ENCODE results near the gene RPL39L. TPM values are rescaled to one million over a fixed set of nuclear protein-coding genes. Genes with fewer than 3 reads are reported as not detected.

RPL39L gene
- total and polyA plus RNA-seq, 10 of the 15 experiments (the other 5 are each of a cell fraction or from before 2014, with no cell fraction given) = 12.5 to 67.8 (median 31.3) TPM

DNA sequence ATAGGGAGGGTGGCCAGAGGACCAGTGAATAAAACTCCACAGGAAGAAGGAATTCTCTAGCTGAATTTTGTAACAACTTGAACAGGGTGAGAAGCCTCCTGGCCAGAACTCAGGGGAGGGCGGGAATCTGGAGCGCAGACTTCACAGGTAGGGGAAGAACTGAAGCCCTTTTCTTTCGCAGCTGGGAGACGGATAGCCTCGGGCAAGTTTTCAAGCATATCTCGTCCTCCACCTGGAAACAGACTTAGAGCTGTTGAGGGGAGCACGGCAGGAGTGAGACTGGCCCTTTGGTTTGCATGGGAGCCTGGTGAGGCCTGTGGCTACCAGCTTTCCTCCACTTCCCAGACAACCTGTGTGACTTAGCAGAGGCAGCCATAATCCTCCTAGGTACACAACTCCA is 10.9 kb upstream of the RPL39L start (continued):
- TF ChIP-seq PRDM15 (CRISPR knock-in tag; IDR thresholded peaks at IDR 0.05) = no peak
- TF ChIP-seq KDM1A (IDR thresholded peaks at IDR 0.05; ENCODE audit: borderline replicate concordance) = no peak
- no peak for TF ChIP-seq DPF2 (IDR thresholded peaks at IDR 0.05)
- TF ChIP-seq RFX5 (IDR thresholded peaks at IDR 0.05; ENCODE audit: low read depth, low read length) = no peak
- no peak for TF ChIP-seq EGR1 (IDR thresholded peaks at IDR 0.05; ENCODE audit: borderline replicate concordance in 1 of 2, low read depth in 2 of 2, low read length in 2 of 2)

- POLR2A ChIA-PET = no interaction called here
- Histone ChIP-seq H2AFZ (ENCODE audit: control insufficient read depth, low read depth, low read length) (no peak overlapping the region), H3K36me3 (ENCODE audit: control insufficient read depth in 2 of 2, insufficient read depth in 2 of 2, low read length in 1 of 2) (no peaks in the 10 kb centered on the region), H3K27me3 (replicated peaks in 1 of 2; ENCODE audit: control insufficient read depth in 2 of 2, insufficient read depth in 2 of 2, low read length in 1 of 2) (no peaks in the 10 kb centered on the region), H4K20me1 (ENCODE audit: control insufficient read depth, insufficient read depth) (no peaks in the 10 kb centered on the region), H3K79me2 (ENCODE audit: control insufficient read depth, insufficient read depth, low read length) (no peaks in the 10 kb centered on the region), H3K4me3 (no peak overlapping the region), H3K27ac (ENCODE audit: control insufficient read depth, insufficient read depth) (no peak overlapping the region), H3K9ac (ENCODE audit: control insufficient read depth, insufficient read depth, low read length) (no peak overlapping the region), H3K4me1 (ENCODE audit: control insufficient read depth, insufficient read depth, low read length) (no peaks in the 10 kb centered on the region; the same call in 1 of the 2 replicates), H3K4me2 (ENCODE audit: control insufficient read depth, insufficient read depth) (no peak overlapping the region), H3K9me3 (replicated peaks; ENCODE audit: control insufficient read depth, insufficient read depth, low read length) (peaks cover 15% of the 10 kb centered on the region)
- TF ChIP-seq NKRF (conservative IDR thresholded peaks at IDR 0.05) = no peak
- intact Hi-C loops (cut with micrococcal nuclease; ENCODE audit: unreplicated experiment) (no loop called here), in situ Hi-C loops (cut with MboI) (no loop called here)
- RAD21 ChIA-PET (ENCODE audit: unreplicated experiment) = no interaction called here
- ATAC-seq = no peak
- WGBS (ENCODE audit: insufficient coverage, insufficient replicate concordance, low lambda C conversion rate, missing lambda C conversion rate) = 52% methylated on average over 3 of the region's 3 CpGs
- no TSS peak for BruUV-seq (replicated peaks)
- CTCF ChIA-PET = interaction anchor here (2.0 kb wide), 1 partner anchor 33 kb away, joined by 8 read pairs; no protein-coding TSS in a partner anchor
- SMC1A ChIA-PET (ENCODE audit: uncharacterized antibody, unreplicated experiment) = no interaction called here
- DNase-seq (ENCODE audit: low read depth, low spot score) = no peak
- no peak for FAIRE-seq
These were observed 7.1 kb upstream of the RPL39L start for GRCh38 chr3:187146389-187146788.

Measured in GM12878 (cell line).